NCI-H69 (cell line): ENCODE data around the gene RAB31.

Experiments
- DNase-seq: peaks from one replicate; lab custom pipeline; 2025; lab: John Stamatoyannopoulos, UW

RAB31 gene

DNA sequence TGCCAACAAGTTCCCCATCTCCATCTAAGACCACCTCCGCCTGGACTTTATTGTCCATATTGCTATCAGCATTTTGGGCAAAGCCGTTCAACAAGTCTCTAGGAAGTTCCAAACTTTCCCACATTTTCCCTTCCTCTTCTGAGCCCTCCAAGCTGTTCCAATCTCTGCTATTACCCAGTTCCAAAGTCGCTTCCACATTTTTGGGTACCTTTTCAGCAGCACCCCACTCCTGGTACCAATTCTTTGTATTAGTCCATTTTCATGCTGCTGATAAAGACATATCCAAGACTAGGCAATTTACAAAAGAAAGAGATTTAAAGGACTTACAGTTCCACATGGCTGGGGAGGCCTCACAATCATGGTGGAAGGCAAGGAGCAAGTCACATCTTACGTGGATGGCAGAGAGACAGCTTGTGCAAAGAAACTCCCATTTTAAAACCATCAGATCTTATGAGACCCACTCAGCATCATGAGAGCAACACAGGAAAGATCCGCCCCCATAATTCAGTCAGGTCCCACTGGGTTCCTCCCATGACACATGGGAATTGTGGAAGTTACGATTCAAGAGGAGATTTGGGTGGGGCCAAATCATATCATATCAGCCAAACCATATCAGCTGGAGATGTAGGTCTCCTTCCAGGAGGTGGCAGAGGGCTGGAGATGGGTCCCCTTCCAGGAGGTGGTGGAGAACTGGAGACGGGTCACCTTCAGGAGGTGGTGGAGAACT is 157.8 kb downstream of the RAB31 start:
- DNase-seq, result no peak

DNA sequence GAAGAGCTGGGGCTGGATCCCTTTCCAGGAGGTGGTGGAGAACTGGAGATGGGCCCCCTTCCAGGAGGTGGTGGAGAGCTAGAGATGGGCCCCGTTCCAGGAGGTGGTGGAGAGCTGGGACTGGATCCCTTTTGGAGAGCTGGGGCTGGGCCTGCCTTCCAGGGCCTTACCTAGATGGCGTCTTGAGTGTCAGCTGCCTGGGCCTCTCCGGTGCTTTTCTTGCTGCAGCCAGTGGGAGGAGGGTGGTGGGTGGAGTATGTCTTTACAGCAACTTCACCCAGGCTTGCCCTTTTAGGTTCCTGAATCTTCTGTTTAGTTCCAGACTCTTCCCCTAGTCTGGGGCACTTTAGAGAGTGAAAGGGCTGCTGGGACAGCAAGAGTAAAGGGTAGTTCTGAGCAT is 158.5 kb downstream of the RAB31 start:
- DNase-seq, result no peak

DNA sequence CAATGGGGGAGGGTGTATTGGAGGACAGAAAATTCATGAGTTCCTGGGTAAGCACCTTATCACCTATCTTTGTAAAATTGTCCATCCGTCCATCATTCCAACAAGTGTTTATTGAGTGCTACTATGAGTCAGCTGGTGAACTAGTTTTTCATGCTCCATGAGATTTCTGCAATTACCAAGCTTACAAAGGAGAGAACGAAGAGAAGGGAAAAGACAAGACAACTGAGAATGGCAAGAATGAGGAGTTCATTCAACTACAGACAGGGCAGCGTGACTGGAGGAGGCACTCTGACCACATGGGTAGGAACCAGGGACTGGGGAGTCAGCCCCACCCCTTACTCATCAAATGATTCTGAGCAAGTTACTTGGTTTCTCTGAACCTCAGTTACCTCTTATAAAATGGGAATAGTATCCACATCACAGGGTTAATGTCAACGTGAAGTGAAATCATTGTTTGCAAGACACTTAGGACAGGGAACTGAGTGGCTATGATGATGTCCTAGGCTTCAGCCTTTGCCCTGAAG is 159.0 kb downstream of the RAB31 start:
- DNase-seq, result no peak

DNA sequence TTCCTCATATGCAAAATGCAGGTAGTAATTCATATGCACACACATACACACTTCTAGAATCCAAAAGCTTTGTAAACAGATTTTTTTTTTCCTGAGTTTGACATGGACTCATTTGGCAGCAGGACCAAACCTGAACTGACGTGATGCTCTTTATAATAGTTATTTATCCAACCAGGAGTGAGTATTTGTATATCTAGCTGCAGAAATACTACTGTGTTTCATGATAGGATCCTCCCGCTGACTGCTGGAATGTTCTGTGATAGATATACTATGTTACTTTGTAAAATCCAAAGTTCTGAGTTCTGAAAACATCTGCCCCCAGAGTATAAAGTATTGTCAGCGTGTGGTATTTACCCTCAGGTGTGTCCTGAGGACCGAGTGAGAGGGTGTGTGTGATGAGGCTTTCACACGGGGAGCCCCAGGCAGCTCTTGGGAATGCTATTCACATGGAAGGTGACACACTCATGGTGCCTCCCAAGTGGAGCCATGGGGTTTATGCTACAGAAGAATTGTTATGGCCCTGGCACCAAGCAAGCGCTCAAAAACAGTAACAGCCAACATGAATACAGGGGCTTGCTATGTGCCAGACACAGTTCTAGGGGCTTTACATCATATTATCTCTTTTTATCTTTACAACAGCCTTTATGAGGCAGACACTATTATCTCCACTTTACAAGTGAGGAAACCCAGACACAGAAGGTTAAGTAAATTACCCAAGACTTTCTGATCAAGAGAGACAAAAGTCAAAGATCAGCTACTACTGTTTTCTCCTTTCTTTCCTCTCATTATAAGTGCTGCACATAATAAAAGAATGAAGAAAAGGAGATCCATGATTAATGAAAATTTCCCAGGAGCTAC is 161.0 kb downstream of the RAB31 start:
- DNase-seq, result peak; percentile 21

DNA sequence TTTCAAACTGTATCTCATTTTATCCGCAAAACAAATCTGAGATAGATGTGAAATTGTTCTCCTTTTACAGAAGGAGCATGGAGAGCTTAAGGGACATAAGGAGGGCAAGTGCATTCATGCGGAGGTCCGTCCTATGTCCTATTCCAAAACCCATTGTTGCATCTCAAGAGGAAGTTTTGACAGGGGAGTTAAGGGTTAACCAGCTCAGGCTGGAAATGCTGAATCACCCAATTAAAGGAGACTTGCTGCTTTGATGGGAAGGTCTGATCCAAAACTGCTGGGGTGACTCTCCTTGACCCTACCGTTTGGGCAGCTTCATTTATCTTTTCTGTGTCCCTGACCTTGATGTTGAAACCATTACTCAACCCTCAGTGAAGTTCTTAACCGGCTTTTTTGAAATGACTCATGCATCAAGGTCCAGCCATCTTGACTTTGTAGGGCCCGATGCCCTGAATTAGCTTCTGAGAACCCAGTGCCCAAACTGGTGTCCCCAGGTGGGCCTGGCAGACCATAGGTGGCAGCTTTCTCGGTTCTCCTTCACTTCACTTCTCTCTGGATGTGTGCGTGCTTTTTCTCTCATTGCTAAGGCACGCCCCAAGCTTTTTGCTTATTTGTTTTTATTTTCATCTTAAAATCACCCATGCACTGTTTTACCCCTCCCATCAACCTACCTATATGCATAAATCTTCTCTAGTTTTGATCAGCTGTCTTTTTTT is 161.8 kb downstream of the RAB31 start:
- DNase-seq, result peak; percentile 56

DNA sequence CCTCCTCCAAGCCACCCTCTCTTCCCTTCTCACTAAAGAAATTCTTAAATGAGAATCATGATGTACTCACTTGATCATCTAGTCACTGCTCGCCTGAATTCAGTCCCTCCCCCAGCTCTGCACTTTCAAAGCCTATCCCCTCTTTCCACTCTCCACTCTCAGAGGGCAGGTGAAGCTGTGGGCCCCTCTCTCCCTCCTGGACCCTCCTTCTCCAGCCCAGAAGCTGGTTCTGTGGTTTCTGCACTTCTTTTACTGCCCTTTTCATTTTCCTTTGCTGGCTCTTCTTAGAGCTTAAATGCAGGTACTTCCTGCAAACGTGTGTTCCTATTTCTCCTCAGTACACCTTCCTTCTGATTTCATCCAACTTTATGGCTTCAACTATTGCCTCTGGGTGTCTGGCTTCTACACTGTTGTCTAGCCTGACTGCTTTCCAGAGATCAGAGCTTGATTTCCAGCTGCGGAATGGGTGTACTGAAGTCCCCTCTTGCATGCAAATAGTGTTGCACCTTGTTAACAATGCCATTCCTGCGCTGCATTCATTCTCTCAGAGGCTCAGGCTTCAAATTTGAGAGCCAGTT is 162.4 kb downstream of the RAB31 start:
- DNase-seq, result peak; percentile 35

DNA sequence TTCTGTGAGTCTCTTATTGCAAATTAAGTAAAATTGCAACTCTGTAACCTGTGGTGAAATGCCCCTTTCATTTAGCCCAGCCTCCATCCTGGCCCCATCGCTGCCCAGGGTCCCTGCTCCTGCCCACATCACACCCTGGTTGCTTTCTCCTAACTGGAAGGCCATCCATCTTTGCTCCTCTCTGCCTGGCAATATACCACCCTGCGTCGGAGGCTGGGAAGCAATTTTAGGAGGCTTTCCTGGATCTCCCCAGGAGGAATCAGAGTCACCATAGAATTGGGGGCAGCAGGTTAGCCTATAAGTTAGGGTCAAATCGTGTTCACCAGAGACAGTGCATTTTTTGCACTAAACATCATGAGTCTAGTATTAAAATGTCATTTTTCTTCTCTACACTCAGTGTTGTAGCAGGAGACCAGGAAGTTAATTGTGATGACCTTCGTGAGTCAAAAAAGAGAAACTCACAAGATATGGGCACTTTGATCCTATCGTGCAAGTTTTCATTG is 163.2 kb downstream of the RAB31 start:
- DNase-seq, result no peak

DNA sequence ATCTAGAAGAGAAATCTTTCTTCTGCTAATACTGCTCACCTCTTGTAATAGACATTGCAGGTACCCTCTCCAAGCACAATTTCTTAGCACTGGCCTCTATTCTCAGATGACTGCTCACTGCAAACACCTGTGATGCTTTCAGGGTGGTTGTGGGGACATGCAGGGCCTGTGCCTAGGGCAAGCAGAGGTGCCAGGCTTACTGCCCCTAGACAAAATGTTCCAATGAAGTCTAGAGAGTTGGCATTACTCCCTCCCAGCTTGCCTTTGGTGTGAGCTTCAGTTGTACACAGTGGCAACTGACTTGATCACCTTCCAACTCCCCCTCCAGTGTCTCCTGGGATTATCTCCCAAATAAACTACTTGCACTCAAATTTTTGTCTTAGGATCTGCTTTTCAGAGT is 164.7 kb downstream of the RAB31 start:
- DNase-seq, result peak; percentile 39

DNA sequence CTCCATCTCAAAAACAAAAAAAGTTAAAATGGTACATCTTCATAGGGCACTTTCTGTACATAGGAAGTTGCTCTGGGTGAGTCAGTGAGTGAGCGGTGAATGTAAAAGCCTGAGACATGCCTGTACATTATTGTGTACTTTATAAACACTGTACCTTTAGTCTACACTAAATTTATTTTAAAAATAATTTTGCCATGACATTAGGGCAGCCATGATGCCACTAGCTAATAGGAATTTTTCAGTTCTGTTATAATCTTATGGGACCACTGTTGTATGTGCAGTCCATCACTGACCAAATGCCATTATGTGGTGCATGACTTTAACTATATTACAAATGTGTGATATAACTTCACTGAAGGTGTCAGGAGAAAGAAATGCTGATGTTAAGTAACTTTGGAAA is 166.6 kb downstream of the RAB31 start:
- DNase-seq, result no peak

DNA sequence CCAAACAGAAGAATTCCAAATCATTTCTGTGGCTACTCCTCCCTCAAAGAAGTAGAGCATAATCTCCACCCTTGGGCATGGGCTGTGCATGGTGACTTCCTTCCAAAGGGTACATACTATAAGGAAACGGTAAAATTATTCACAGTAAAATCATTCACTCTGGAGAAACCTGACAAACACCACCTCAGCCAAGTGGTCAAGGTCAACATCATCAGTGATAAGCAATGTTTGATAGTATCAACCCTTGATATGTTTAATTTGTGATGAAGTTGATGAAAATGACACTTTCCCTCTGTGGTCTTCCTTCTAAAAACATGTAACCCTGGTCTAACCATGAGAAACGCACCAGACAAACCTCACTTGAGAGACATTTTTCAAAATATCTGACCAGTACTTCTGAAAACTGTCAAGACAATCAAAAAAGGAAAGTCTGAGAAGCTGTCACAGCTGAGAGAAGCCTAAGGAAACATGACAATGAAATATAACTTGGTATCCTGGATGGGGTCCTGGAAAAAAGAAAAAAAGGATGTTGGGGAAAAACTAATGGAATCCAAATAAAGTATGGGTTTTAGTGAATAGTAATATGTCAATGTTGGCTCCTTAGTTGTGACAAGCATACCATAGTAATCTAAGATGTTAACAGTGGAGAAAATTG is 168.2 kb downstream of the RAB31 start:
- no peak for DNase-seq

DNA sequence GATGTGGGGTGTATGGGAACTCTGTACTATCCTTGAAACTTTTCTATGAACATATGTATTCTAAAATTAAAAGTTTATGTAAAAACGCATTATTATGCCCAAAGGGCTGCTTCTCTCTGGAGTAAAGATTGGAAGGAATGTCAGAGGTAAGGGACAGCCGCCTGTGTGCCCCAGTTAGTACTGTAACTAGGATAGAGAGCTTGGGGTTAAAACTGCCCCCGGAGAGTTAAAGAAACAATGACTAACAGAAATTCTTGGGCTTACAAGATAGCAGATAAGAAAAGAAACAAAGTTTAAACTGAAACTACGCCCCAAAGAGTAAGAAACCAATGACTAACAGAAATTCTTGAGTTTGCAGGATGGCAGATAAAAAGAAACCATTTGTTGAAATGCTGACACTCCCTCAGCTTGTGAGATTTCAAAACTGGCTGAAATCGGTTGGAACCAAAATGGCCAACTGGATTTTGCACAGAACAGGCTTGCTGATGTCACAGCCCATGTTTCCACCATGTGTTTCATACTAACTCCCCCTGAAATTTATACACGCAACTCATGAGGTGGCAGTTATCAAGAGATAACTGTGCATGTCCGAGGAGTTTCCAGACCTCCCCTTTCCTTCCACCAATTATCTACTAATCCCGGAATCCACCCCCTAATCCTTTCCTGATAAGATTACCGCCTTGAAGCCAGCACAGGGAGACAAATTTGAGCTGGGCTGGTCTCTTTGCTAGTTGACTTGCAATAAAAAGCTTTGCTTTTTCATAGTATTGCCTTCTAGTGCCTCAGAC is 169.0 kb downstream of the RAB31 start:
- no peak for DNase-seq

DNA sequence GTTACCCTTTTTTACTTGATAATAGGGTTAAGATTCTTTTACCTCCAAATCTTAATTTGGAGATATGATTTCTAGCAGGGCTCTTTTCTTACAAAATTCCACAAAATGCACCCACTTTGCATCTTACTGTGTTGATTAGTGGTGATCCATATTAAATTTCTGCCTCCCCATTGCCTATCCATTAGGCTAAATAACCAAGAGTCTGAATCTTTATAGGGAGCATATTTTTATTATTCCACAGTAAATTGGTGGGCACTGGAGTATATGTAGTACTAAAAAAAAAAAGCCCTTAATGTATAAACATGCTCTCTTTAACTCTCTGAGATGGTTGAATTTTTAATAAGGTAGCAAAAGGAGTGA is 169.5 kb downstream of the RAB31 start:
- DNase-seq, result no peak

DNA sequence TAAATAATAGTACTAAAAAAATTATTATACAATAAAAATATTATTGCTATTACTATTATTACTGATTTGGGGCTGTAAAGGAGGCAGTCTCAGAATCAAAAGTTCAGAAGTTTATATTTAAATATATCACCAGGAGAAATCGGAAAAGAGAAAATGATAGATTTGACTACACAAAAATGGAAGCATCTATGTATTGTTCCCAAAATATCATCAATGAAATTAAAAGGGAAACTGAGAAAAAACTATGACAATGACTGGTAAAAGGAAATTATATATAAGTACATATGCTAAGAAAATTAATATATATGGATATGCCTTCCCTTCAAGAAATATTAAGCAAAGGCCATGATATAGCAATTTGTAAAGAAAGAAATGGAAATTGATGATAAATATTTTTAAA is 170.0 kb downstream of the RAB31 start:
- no peak for DNase-seq

DNA sequence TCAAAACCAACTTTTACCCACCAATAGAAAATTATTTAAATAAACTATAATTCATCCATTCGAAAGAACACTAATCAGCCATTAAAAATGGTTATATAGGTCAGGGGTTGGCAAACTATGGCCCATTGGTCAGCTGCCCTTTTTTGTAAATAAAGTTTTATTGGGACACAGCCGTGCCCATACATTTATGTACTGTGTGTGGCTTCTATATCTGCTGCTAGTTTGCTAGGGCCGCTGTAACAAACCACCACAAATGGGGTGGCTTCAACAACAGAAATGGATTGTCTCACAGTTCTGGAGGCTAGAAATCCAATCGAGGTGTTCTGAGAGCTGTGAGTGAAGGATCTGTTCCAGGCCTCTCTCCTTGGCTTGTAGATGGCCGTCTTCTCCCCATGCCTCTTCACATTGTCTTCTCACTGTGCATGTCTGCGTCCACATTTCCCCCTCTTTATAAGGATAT is 170.7 kb downstream of the RAB31 start:
- no peak for DNase-seq

DNA sequence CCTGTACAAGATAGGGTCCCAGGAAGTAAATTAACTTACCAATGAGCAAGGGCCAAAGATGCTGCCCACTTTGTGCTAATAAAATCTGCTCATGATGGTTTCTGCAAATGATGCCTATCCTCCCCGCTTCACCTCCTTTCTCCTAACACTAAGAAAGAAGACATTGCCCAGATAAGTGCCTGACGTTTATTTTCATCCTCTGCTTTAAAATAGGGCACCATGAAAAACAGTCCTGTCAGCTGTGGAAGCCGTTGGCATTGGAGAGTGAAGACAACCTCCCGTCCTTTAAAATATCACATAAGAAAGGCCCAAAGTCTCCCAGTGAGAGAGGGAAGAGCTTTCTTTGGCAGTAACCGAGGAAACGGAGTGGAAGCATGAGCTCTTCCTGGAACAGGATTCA is 176.0 kb downstream of the RAB31 start:
- no peak for DNase-seq

DNA sequence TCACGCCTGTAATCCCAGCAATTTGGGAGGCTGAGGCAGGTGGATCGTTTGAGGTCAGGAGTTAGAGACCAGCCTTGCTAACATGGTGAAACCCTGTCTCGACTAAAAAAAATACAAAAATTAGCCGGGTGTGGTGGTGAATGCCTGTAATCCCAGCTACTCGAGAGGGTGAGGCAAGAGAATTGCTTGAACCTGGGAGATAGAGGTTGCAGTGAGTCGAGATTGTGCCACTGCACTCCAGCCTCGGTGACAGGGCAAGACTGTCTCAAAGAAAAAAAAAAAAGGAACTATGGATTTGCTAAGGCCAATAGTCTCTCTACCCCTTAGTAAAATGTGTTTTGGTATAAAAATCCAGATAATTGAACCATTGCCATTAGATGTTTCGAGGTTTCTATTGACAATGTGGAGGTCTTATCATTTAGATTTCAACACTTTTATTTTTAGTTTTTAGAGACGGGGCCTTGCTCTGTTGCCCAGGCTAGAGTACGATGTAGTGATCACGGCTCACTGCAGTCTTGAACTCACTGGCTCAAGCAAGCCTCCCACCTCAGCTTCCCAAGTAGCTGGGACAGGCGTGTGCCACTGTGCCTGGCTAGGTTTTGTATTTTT is 176.5 kb downstream of the RAB31 start:
- no peak for DNase-seq

DNA sequence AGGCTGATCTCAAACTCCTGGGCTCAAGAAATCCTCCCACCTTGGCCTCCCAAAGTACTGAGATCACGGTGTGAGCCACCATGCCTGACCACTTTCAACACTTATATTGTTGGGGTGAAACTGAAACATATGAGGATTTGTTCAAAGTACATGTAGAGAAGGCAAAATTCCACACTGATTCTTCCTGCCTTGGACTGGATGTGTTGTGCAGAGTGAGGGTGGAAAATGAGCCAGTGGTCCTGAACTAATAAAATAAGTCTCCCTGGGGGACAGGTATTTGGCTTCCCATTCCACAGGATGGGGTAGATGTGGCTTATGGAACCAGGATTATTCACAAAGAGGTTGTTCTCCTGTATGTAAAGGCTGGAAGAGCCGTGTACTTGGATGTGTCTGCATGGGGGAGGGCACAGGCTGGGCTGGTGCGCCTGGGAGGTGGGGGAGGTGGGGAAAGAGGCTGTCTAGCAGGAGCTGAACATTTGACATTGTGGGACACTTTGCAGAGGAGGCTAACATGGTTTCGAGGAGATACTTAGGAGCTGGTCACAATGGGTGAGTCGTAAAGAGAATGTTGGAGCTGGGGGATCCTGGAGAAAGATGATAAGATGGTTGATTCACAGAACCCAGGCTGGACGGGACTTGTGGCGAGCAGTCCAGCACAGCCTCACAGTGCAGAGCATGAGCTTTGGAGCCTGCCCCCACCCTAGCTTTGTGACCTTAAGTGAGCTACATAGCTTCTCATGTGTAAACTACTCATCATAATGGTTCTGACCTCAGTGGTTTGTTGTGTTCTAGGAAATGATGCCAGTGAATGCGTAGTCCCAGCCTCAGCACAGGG is 177.3 kb downstream of the RAB31 start, which contains the start of gene TXNDC2:
Gene TXNDC2, plus strand, starts transcription at position 804 of the 835 bp plus-strand sequence. CDS start 708 bp downstream, outside the sequence.
- no peak for DNase-seq

DNA sequence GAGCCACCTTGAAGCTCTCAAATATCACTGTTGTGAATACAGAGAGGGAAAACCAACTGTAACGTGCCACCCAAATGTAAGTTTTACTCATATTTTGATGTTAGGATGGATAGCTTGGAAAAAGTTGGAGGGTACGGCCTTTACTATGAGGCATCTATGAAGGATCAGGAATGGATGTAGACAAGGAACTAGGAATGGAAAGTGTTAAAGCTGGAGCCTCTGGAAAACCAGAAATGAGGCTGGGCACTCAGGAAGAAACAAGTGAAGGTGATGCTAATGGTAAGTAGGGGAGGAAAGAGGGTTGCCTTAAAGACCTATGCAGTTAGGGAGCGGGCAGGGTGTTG is 177.9 kb downstream of the RAB31 start:
- DNase-seq, result no peak

DNA sequence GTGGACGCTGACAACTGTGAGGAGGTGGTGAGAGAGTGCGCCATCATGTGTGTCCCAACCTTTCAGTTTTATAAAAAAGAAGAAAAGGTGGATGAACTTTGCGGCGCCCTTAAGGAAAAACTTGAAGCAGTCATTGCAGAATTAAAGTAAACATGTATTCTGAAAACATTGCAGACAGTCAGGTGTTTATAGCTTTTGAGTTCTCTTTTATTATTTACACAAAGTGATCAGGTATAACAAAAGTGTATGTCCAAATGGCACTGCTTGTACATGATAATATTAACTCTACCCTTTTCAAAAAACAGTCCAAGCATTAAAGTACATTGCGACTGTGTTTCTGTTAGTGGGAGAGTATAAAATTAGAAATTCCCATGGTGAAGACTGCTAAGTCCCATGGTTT is 179.9 kb downstream of the RAB31 start:
- DNase-seq, result no peak
